ENCODE data around the gene ABI2.
"Not testable (repeated sequence)": the region's sequence is repeated elsewhere in the genome, so short reads cannot be mapped to it uniquely, and the experiment has no call there.

ABI2 gene

GRCh38 chr2:203418271-203418670, 90.1 kb downstream of the ABI2 start:
- in situ Hi-C loops (cut with MboI; ENCODE audit: low sequenced_read_pairs): no loop called here

- in situ Hi-C loops (cut with MboI; ENCODE audit: low sequenced_read_pairs): no loop called here
These were observed 98.9 kb downstream of the ABI2 start for GRCh38 chr2:203427061-203427460.

- in situ Hi-C loops (cut with MboI; ENCODE audit: low sequenced_read_pairs): not testable (repeated sequence)
These were observed 101.4 kb downstream of the ABI2 start for GRCh38 chr2:203429643-203430042.

GRCh38 chr2:203431391-203432185, 103.4 kb downstream of the ABI2 start:
- in situ Hi-C loops (cut with MboI; ENCODE audit: low sequenced_read_pairs): no loop called here

GRCh38 chr2:203432811-203433210, 104.6 kb downstream of the ABI2 start:
- in situ Hi-C loops (cut with MboI; ENCODE audit: low sequenced_read_pairs): no loop called here

- in situ Hi-C loops (cut with MboI; ENCODE audit: low sequenced_read_pairs): no loop called here
These were observed 108.3 kb downstream of the ABI2 start for GRCh38 chr2:203436496-203436895.

- in situ Hi-C loops (cut with MboI; ENCODE audit: low sequenced_read_pairs): no loop called here
These were observed 109.3 kb downstream of the ABI2 start for GRCh38 chr2:203437511-203437910.

- in situ Hi-C loops (cut with MboI; ENCODE audit: low sequenced_read_pairs): no loop called here
These were observed 110.3 kb downstream of the ABI2 start for GRCh38 chr2:203438528-203438927.

GRCh38 chr2:203440671-203441070, 112.5 kb downstream of the ABI2 start:
- in situ Hi-C loops (cut with MboI; ENCODE audit: low sequenced_read_pairs): no loop called here

GRCh38 chr2:203441463-203441862, 113.3 kb downstream of the ABI2 start:
- in situ Hi-C loops (cut with MboI; ENCODE audit: low sequenced_read_pairs): no loop called here

GRCh38 chr2:203442463-203442862, 114.3 kb downstream of the ABI2 start:
- in situ Hi-C loops (cut with MboI; ENCODE audit: low sequenced_read_pairs): no loop called here

GRCh38 chr2:203444738-203445137, 116.5 kb downstream of the ABI2 start:
- in situ Hi-C loops (cut with MboI; ENCODE audit: low sequenced_read_pairs): no loop called here

- in situ Hi-C loops (cut with MboI; ENCODE audit: low sequenced_read_pairs): no loop called here
These were observed 117.9 kb downstream of the ABI2 start for GRCh38 chr2:203446071-203446481.

GRCh38 chr2:203446780-203447179, 118.6 kb downstream of the ABI2 start:
- in situ Hi-C loops (cut with MboI; ENCODE audit: low sequenced_read_pairs): no loop called here

- in situ Hi-C loops (cut with MboI; ENCODE audit: low sequenced_read_pairs): no loop called here
These were observed 122.4 kb downstream of the ABI2 start for GRCh38 chr2:203450561-203450960.

GRCh38 chr2:203451011-203451410, 122.8 kb downstream of the ABI2 start:
- in situ Hi-C loops (cut with MboI; ENCODE audit: low sequenced_read_pairs): no loop called here

GRCh38 chr2:203451689-203452088, 123.5 kb downstream of the ABI2 start:
- in situ Hi-C loops (cut with MboI; ENCODE audit: low sequenced_read_pairs): no loop called here

GRCh38 chr2:203453858-203454451, 125.8 kb downstream of the ABI2 start:
- in situ Hi-C loops (cut with MboI; ENCODE audit: low sequenced_read_pairs): no loop called here

- in situ Hi-C loops (cut with MboI; ENCODE audit: low sequenced_read_pairs): no loop called here
These were observed 127.0 kb downstream of the ABI2 start for GRCh38 chr2:203455209-203455608.

- in situ Hi-C loops (cut with MboI; ENCODE audit: low sequenced_read_pairs): no loop called here
These were observed 133.6 kb downstream of the ABI2 start for GRCh38 chr2:203461746-203462145.

- in situ Hi-C loops (cut with MboI; ENCODE audit: low sequenced_read_pairs): no loop called here
These were observed 134.1 kb downstream of the ABI2 start for GRCh38 chr2:203462308-203462707.

- in situ Hi-C loops (cut with MboI; ENCODE audit: low sequenced_read_pairs): no loop called here
These were observed 135.1 kb downstream of the ABI2 start for GRCh38 chr2:203463266-203463678.

GRCh38 chr2:203469546-203469945, 141.4 kb downstream of the ABI2 start:
- in situ Hi-C loops (cut with MboI; ENCODE audit: low sequenced_read_pairs): no loop called here

All from HL-60/S4 treated with phorbol 12-myristate 13-acetate at 8.2 ng/mL for 4 days and 3 days (cell line).